DMS153 (cell line): ENCODE measurements around the gene SRP14.
"Not testable (repeated sequence)": the region's sequence is repeated elsewhere in the genome, so short reads cannot be mapped to it uniquely, and the experiment has no call there.

Experiments
- DNase-seq: peaks from one replicate; lab custom pipeline; 2025; lab: John Stamatoyannopoulos, UW

The SRP14 gene

GRCh38 chr15:40029979-40030893 lies 8.7 kb downstream of the SRP14 start:
- no peak for DNase-seq

GRCh38 chr15:40028853-40029252 lies 10.1 kb downstream of the SRP14 start:
- DNase-seq: no peak

GRCh38 chr15:40028193-40028592 lies 10.8 kb downstream of the SRP14 start:
- DNase-seq: no peak

- DNase-seq: no peak
These were observed 22.6 kb downstream of the SRP14 start for GRCh38 chr15:40016224-40016865.

- no peak for DNase-seq
These were observed 24.6 kb downstream of the SRP14 start for GRCh38 chr15:40014390-40014789.

GRCh38 chr15:40013372-40013771 lies 25.6 kb downstream of the SRP14 start:
- not testable (repeated sequence) for DNase-seq

- DNase-seq: no peak
These were observed 27.7 kb downstream of the SRP14 start for GRCh38 chr15:40011303-40011702.

GRCh38 chr15:40010686-40011085 lies 28.3 kb downstream of the SRP14 start:
- no peak for DNase-seq

- no peak for DNase-seq
These were observed 30.8 kb downstream of the SRP14 start for GRCh38 chr15:40008061-40008765.

GRCh38 chr15:40006646-40007045 lies 32.3 kb downstream of the SRP14 start:
- DNase-seq: no peak

- no peak for DNase-seq
These were observed 33.0 kb downstream of the SRP14 start for GRCh38 chr15:40006003-40006402.

- DNase-seq: no peak
These were observed 35.7 kb downstream of the SRP14 start for GRCh38 chr15:40003116-40003916.

GRCh38 chr15:40002295-40002694 lies 36.7 kb downstream of the SRP14 start:
- DNase-seq: no peak

GRCh38 chr15:39999538-40000200 lies 39.3 kb downstream of the SRP14 start:
- DNase-seq: no peak

- DNase-seq: no peak
These were observed 40.4 kb downstream of the SRP14 start for GRCh38 chr15:39998511-39999077.

- no peak for DNase-seq
These were observed 41.3 kb downstream of the SRP14 start for GRCh38 chr15:39997639-39998038.

GRCh38 chr15:39997031-39997430 lies 42.0 kb downstream of the SRP14 start:
- DNase-seq: no peak

- not testable (repeated sequence) for DNase-seq
These were observed 42.8 kb downstream of the SRP14 start for GRCh38 chr15:39996228-39996627.

- DNase-seq: not testable (repeated sequence)
These were observed 46.0 kb downstream of the SRP14 start for GRCh38 chr15:39992953-39993352.

- DNase-seq: no peak
These were observed 48.3 kb downstream of the SRP14 start for GRCh38 chr15:39990706-39991105.

GRCh38 chr15:39987821-39988220 lies 51.2 kb downstream of the SRP14 start:
- DNase-seq: no peak
